Epithelial cell of esophagus (primary cell): ENCODE results near the gene WSB2.
"Not testable (repeated sequence)": the region's sequence is repeated elsewhere in the genome, so short reads cannot be mapped to it uniquely, and the experiment has no call there.

Source experiments
- DNase-seq: peaks from one replicate; pipeline ENCODE4 v3.0.0; 2010; ENCODE audit warnings: low read depth
- H3K4me3 ChIP-seq: 2 replicates; pipeline ENCODE4 v1.5.1; 2011; ENCODE audit warnings: mild to moderate bottlenecking, low read length, control low read depth
- TF ChIP-seq, protein P1 (sequence below): IDR thresholded peaks from 2 replicates; pipeline ENCODE4 v1.5.1; 2011; ENCODE audit warnings: low read depth, mild to moderate bottlenecking, low read length, control low read depth, inconsistent platforms; ENCODE audit not compliant: insufficient read depth; ENCODE audit errors: missing control alignments

Gene WSB2

GRCh38 chr12:118013283-118013682, 47.7 kb downstream of the WSB2 start:
- H3K4me3 ChIP-seq, result no peak overlapping the region
- TF ChIP-seq, protein P1, sequence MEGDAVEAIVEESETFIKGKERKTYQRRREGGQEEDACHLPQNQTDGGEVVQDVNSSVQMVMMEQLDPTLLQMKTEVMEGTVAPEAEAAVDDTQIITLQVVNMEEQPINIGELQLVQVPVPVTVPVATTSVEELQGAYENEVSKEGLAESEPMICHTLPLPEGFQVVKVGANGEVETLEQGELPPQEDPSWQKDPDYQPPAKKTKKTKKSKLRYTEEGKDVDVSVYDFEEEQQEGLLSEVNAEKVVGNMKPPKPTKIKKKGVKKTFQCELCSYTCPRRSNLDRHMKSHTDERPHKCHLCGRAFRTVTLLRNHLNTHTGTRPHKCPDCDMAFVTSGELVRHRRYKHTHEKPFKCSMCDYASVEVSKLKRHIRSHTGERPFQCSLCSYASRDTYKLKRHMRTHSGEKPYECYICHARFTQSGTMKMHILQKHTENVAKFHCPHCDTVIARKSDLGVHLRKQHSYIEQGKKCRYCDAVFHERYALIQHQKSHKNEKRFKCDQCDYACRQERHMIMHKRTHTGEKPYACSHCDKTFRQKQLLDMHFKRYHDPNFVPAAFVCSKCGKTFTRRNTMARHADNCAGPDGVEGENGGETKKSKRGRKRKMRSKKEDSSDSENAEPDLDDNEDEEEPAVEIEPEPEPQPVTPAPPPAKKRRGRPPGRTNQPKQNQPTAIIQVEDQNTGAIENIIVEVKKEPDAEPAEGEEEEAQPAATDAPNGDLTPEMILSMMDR, result no peak
- DNase-seq, result peak; percentile 7

- TF ChIP-seq, protein P1, result no peak
- no peak overlapping the region for H3K4me3 ChIP-seq
- no peak for DNase-seq
These were observed 49.0 kb downstream of the WSB2 start for GRCh38 chr12:118011961-118012360.

DNA sequence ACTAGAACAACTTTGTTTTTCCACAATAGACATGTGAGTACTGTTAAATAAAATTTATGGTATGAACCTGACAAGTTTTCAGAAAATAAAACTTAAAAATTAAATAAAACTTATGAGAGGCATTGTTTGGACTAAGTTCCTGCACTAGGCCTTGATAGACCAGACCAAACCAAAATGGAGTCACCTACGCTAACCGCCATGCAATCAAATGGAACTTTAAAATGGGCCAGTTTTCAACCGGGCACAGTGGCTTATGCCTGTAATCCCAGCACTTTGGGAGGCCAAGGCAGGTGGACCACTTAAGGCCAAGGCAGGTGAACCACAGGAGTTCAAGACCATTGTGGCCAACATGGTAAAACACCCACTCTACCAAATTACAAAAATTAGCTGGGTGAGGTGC, 49.6 kb downstream of the WSB2 start:
- TF ChIP-seq, protein P1, result no peak
- no peak for DNase-seq

GRCh38 chr12:118010903-118011302, 50.1 kb downstream of the WSB2 start:
- DNase-seq, result no peak
- TF ChIP-seq, protein P1, result no peak
- H3K4me3 ChIP-seq, result no peak overlapping the region

More for the DNA sequence above, 49.6 kb downstream of the WSB2 start:
- no peak overlapping the region for H3K4me3 ChIP-seq

DNA sequence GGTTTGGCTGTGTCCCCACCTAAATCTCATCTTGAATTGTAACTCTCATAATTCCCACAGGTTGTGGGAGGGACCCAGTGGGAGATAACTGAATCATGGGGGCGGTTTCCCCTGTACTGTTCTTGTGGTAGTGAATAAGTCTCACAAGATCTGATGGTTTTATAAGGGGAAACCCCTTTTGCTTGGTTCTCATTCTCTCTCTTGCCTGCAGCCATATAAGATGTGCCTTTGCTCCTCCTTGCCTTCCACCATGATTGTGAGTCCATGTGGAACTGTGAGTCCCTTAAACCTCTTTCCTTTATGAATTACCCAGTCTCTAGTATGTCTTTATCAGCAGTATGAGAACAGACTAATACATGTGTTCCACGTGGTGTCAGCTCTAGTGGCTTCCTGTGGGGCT, 61.2 kb downstream of the WSB2 start:
- not testable (repeated sequence) for DNase-seq, H3K4me3 ChIP-seq

- H3K4me3 ChIP-seq, result no peak overlapping the region
- DNase-seq, result no peak
- TF ChIP-seq, protein P1, result no peak
These were observed 62.3 kb downstream of the WSB2 start for GRCh38 chr12:117998719-117999118.

DNA sequence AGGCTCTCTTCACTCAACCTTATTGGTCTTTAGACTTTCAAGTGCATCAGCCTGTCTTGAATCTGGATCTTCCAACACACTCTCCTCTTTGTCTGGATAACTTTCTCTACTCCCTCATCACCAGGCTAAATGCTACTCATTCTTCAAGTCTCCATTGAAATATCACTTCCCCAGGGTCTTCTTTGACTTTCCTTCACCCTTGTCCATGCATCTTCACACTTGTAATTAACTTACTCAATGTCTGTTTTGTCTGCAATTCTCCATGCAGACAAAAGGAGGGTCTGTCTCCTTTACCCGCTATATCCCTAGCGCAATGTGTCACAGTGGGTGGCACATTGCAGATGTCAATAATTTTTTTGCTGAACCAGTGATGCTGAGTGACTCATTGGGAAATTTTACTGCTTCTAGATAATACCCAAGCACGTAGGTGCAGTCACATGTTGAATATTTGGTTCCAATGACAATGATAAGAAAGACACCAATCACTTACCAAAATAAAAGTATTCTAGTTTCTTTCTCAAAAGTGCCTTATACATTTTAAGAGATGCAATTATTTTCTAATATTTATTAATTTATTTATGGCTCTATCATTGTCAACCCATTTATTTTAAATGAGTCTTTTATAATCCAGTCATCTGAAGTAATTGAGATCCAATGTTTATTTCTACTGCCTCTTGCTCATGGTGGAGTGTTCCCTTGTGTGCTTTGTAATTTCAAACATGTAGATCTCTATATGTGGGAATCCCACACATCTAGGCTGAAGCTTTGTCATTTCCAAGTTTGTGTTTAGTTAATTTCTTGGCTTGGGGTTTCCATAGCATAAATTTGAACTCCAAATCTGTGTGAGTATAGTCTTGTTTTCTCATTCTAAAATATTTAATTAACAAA, 66.2 kb downstream of the WSB2 start:
- no peak overlapping the region for H3K4me3 ChIP-seq
- no peak for DNase-seq
- TF ChIP-seq, protein P1, result no peak
